Tibial nerve (tissue), 4 donors: ENCODE results near the gene CDH13. TPM values are rescaled to one million over a fixed set of nuclear protein-coding genes. Genes with fewer than 3 reads are reported as not detected.

Source experiments
- DNase-seq, 2 donors: peaks; one replicate each; pipeline ENCODE4 v3.0.0-alpha.2; 2019; ENCODE audit warnings: low spot score in 2 of 2
- H3K27ac ChIP-seq, 4 donors: fragments of 200-600 bp; sonication (generic) in 3 of 4; one replicate each; pipeline ENCODE4 v1.5.1; 2017 to 2019; ENCODE audit warnings: mild to moderate bottlenecking in 1 of 4
- H3K27me3 ChIP-seq, 2 donors: fragments of 200-600 bp; sonication (generic) in 1 of 2; one replicate each; pipeline versions ENCODE4 v1.5.1 to v1.6.0; 2017 to 2019
- H3K36me3 ChIP-seq, 3 donors: fragments of 200-600 bp; sonication (generic); one replicate each; pipeline ENCODE4 v1.5.1; 2018 to 2019
- H3K4me1 ChIP-seq, 4 donors: fragments of 200-600 bp; sonication (generic) in 3 of 4; one replicate each; pipeline ENCODE4 v1.5.1; 2017 to 2019
- H3K4me3 ChIP-seq, 4 donors: fragments of 200-600 bp; sonication (generic) in 3 of 4; one replicate each; pipeline ENCODE4 v1.5.1; 2017 to 2019; ENCODE audit warnings: mild to moderate bottlenecking in 1 of 4, moderate library complexity in 1 of 4
- H3K9me3 ChIP-seq, 4 donors: fragments of 200-600 bp; sonication (generic) in 3 of 4; one replicate each; pipeline ENCODE4 v1.5.1; 2017 to 2019
- CTCF ChIP-seq, 5 experiments: fragments of 200-600 bp in 3 of 5; fragments of 450-650 bp in 2 of 5; sonication (generic) in 3 of 5; IDR thresholded peaks; one replicate each; pipeline ENCODE4 v1.5.1; 2016 to 2019; ENCODE audit warnings: antibody characterized with exemption in 5 of 5, mild to moderate bottlenecking in 3 of 5, moderate library complexity in 2 of 5
- EP300 ChIP-seq, 2 donors: sonication (generic); formaldehyde crosslinking; IDR thresholded peaks; one replicate each; pipeline ENCODE4 v1.6.1; 2017; ENCODE audit warnings: antibody characterized with exemption in 2 of 2, mild to moderate bottlenecking in 1 of 2
- POLR2A ChIP-seq, 2 donors: fragments of 450-650 bp; IDR thresholded peaks; one replicate each; pipeline ENCODE4 v1.6.1; 2017; ENCODE audit warnings: antibody characterized with exemption in 2 of 2, mild to moderate bottlenecking in 2 of 2, moderate library complexity in 2 of 2
- WGBS, 2 donors: methylation state at CpG; one replicate each; pipeline ENCODE4 v1.1.5; 2018; 5-methylcytosine and 5-hydroxymethylcytosine counted together
- total RNA-seq, 4 donors: library from RNA; depleted of rRNA; stranded (reverse); fragments of >200 nt; gene quantifications; one replicate each; pipeline ENCODE4 v1.1.0, GENCODE V29; 2016

The CDH13 gene
- total RNA-seq, 4 donors from 2014 or later: 4.1 to 14.4 (median 5.8) TPM

- TF ChIP-seq EP300 (IDR thresholded peaks at IDR 0.05) (no peak), POLR2A (IDR thresholded peaks at IDR 0.05) (no peak), CTCF (IDR thresholded peaks at IDR 0.05) (no peak)
- DNase-seq: no peak
- 71 to 81% methylated on average over 6 of the region's 6 CpGs for WGBS, 2 donors
Measured at GRCh38 chr16:82829301-82829700, 202.5 kb downstream of the CDH13 start.

GRCh38 chr16:82830944-82831343 is 204.2 kb downstream of the CDH13 start:
- no peak for TF ChIP-seq POLR2A (IDR thresholded peaks at IDR 0.05)
- no peak for TF ChIP-seq CTCF (IDR thresholded peaks at IDR 0.05)
- TF ChIP-seq EP300 (IDR thresholded peaks at IDR 0.05): no peak
- no peaks in the 10 kb centered on the region for H3K9me3 ChIP-seq
- H3K36me3 ChIP-seq: no peaks in the 10 kb centered on the region
- 83 to 93% methylated on average over 7 of the region's 7 CpGs for WGBS, 2 donors
- DNase-seq: no peak
- no peak overlapping the region for H3K4me3 ChIP-seq
- no peaks in the 10 kb centered on the region for H3K27me3 ChIP-seq
- H3K27ac ChIP-seq: no peak overlapping the region
- H3K4me1 ChIP-seq: no peaks in the 10 kb centered on the region

More at GRCh38 chr16:82829301-82829700, 202.5 kb downstream of the CDH13 start:
- Histone ChIP-seq H3K9me3 (peaks cover 0 to 5% (median 1%) of the 10 kb centered on the region in 4 donors), H3K27ac (no peak overlapping the region), H3K27me3 (no peaks in the 10 kb centered on the region), H3K4me3 (no peak overlapping the region), H3K36me3 (no peaks in the 10 kb centered on the region), H3K4me1 (no peaks in the 10 kb centered on the region)

- 73 to 83% methylated on average over 3 of the region's 3 CpGs for WGBS, 2 donors
Measured at GRCh38 chr16:82832821-82833220, 206.1 kb downstream of the CDH13 start.

GRCh38 chr16:82833378-82833993 is 206.7 kb downstream of the CDH13 start:
- H3K36me3 ChIP-seq: no peaks in the 10 kb centered on the region
- H3K27me3 ChIP-seq: no peaks in the 10 kb centered on the region
- DNase-seq: no peak
- no peaks in the 10 kb centered on the region for H3K4me1 ChIP-seq
- 71 to 79% methylated on average over 7 of the region's 7 CpGs for WGBS, 2 donors
- no peak overlapping the region for H3K27ac ChIP-seq
- no peak for TF ChIP-seq POLR2A (IDR thresholded peaks at IDR 0.05)
- no peak for TF ChIP-seq EP300 (IDR thresholded peaks at IDR 0.05)
- TF ChIP-seq CTCF (IDR thresholded peaks at IDR 0.05): no peak
- H3K9me3 ChIP-seq: no peaks in the 10 kb centered on the region
- no peak overlapping the region for H3K4me3 ChIP-seq

More at GRCh38 chr16:82832821-82833220, 206.1 kb downstream of the CDH13 start:
- TF ChIP-seq EP300 (IDR thresholded peaks at IDR 0.05) (no peak), POLR2A (IDR thresholded peaks at IDR 0.05) (no peak)
- H3K9me3 ChIP-seq: no peaks in the 10 kb centered on the region
- H3K27ac ChIP-seq: no peak overlapping the region
- no peak overlapping the region for H3K4me3 ChIP-seq
- no peaks in the 10 kb centered on the region for H3K36me3 ChIP-seq
- H3K4me1 ChIP-seq: no peaks in the 10 kb centered on the region
- DNase-seq: no peak
- H3K27me3 ChIP-seq: no peaks in the 10 kb centered on the region

GRCh38 chr16:82834151-82834815 is 207.5 kb downstream of the CDH13 start:
- no peak for DNase-seq
- TF ChIP-seq CTCF (IDR thresholded peaks at IDR 0.05): no peak
- TF ChIP-seq EP300 (IDR thresholded peaks at IDR 0.05): no peak
- TF ChIP-seq POLR2A (IDR thresholded peaks at IDR 0.05): no peak
- 77 to 78% methylated on average over 8 of the region's 8 CpGs for WGBS, 2 donors

More at GRCh38 chr16:82834151-82834815, 207.5 kb downstream of the CDH13 start:
- H3K4me1 ChIP-seq: no peaks in the 10 kb centered on the region
- H3K27me3 ChIP-seq: no peaks in the 10 kb centered on the region
- H3K27ac ChIP-seq: no peak overlapping the region
- H3K36me3 ChIP-seq: no peaks in the 10 kb centered on the region
- no peaks in the 10 kb centered on the region for H3K9me3 ChIP-seq
- H3K4me3 ChIP-seq: no peak overlapping the region
